Right lobe of liver (tissue), 4 donors: ENCODE data around the gene FBXO17.

ENCODE experiments used
- CTCF ChIP-seq, 4 donors: fragments of 200-600 bp in 3 of 4; fragments of 450-650 bp in 1 of 4; IDR thresholded peaks; one replicate each; pipeline versions ENCODE4 v1.5.1 to v1.8.0; 2016 to 2022; ENCODE audit warnings: antibody characterized with exemption in 4 of 4, mild to moderate bottlenecking in 2 of 4
- POLR2A ChIP-seq: fragments of 450-650 bp; IDR thresholded peaks from one replicate; pipeline ENCODE4 v1.6.1; 2017; ENCODE audit warnings: antibody characterized with exemption, mild to moderate bottlenecking
- donor health status: DM: no; HTN: no; CAD: no.
- donor health status: DM: no; HTN: no; CAD: no.
- donor health status: DM: no; HTN: yes; CAD: no.

DNA sequence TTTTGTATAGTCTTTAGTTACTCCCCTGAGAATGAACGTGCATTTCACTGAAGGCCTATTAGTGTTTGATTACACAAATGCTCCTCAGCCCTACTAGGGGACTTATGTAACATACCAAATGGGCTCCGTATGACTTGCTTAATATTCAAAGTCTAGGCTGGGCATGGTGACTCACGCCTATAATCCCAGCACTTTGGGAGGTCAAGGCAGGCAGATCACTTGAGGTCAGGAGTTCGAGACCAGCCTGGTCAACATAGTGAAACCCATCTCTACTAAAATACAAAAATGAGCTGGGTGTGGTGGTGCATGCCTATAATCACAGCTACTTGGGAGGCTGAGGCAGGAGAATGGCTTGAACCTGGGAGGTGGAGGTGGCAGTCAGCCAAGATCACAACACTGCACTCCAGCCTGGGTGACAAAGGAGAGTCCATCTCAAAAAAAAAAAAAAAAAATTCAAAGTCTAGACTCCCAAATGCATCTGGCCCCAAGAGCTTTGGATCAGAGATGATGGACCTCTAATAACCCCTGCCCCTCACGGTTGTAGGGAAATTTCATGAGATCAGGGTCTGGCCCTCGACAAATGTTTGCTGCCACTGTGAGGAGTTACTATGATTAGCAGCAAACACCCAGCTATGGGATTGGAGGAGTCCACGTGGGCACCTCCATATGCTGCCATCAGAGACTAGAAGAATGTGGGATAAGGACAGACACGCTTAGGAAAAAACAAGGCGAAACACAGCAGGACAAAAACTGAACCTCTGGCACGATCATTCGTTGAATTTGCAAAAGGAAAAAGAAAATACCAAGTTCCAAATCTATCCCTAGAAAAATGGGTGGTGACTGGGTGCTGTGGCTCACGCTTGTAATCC is 4.6 kb downstream of the FBXO17 start:
- TF ChIP-seq CTCF (IDR thresholded peaks at IDR 0.05) (no peak), POLR2A (no peak)
